Testis (tissue), 2 donors: ENCODE data around the gene KARS1.

Experiments used
- POLR2A ChIP-seq: fragments of 450-650 bp; IDR thresholded peaks from one replicate; pipeline ENCODE4 v1.6.1; 2017; ENCODE audit warnings: antibody characterized with exemption, mild to moderate bottlenecking, moderate library complexity
- TF ChIP-seq, protein P1 (sequence below), 3 experiments: fragments of 450-650 bp in 2 of 3; fragments of 200-600 bp in 1 of 3; sonication (generic) in 1 of 3; IDR thresholded peaks; one replicate each; pipeline ENCODE4 v1.5.1; 2016 to 2019; ENCODE audit warnings: antibody characterized with exemption in 3 of 3, mild to moderate bottlenecking in 2 of 3, moderate library complexity in 1 of 3

- TF ChIP-seq, protein P1, sequence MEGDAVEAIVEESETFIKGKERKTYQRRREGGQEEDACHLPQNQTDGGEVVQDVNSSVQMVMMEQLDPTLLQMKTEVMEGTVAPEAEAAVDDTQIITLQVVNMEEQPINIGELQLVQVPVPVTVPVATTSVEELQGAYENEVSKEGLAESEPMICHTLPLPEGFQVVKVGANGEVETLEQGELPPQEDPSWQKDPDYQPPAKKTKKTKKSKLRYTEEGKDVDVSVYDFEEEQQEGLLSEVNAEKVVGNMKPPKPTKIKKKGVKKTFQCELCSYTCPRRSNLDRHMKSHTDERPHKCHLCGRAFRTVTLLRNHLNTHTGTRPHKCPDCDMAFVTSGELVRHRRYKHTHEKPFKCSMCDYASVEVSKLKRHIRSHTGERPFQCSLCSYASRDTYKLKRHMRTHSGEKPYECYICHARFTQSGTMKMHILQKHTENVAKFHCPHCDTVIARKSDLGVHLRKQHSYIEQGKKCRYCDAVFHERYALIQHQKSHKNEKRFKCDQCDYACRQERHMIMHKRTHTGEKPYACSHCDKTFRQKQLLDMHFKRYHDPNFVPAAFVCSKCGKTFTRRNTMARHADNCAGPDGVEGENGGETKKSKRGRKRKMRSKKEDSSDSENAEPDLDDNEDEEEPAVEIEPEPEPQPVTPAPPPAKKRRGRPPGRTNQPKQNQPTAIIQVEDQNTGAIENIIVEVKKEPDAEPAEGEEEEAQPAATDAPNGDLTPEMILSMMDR (IDR thresholded peaks at IDR 0.05): no peak
- TF ChIP-seq POLR2A: no peak
Observed at GRCh38 chr16:75667503-75667902, 20.0 kb upstream of the KARS1 start.
